Measurements from ENCODE around the gene RAD51B.

DNA sequence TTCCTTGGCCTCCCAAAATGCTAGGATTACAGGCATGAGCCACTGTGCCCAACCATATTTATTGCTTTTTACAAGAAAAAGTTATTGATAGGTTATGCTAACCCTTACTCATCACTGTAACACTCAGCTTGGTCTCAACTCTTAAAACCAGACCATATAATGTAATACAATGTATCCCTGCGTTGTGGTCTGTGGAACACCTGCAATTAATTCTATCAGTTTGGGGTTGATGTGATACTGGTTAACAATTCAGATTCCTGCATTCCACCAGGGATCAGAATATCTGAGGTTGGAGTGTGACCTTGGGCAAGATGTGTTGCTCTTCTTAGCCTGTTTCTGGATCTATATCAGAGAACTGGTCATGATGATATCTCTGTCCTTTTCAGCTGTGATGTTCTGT is 419.0 kb downstream of the RAD51B start:
- TF ChIP-seq, protein P1, sequence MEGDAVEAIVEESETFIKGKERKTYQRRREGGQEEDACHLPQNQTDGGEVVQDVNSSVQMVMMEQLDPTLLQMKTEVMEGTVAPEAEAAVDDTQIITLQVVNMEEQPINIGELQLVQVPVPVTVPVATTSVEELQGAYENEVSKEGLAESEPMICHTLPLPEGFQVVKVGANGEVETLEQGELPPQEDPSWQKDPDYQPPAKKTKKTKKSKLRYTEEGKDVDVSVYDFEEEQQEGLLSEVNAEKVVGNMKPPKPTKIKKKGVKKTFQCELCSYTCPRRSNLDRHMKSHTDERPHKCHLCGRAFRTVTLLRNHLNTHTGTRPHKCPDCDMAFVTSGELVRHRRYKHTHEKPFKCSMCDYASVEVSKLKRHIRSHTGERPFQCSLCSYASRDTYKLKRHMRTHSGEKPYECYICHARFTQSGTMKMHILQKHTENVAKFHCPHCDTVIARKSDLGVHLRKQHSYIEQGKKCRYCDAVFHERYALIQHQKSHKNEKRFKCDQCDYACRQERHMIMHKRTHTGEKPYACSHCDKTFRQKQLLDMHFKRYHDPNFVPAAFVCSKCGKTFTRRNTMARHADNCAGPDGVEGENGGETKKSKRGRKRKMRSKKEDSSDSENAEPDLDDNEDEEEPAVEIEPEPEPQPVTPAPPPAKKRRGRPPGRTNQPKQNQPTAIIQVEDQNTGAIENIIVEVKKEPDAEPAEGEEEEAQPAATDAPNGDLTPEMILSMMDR (IDR thresholded peaks at IDR 0.05 in 2 of 3, conservative IDR thresholded peaks at IDR 0.05 in 1 of 3; ENCODE audit: insufficient read depth in 2 of 3, low read depth in 1 of 3, low read length in 3 of 3): no peak
- TF ChIP-seq ARNT (IDR thresholded peaks at IDR 0.05) (no peak), ZNF512 (tag; IDR thresholded peaks at IDR 0.05) (no peak), NR2C1 (IDR thresholded peaks at IDR 0.05) (no peak), NR2C1 (tag; IDR thresholded peaks at IDR 0.05) (no peak), POLR2A (conservative IDR thresholded peaks at IDR 0.05) (no peak), TCF15 (CRISPR knock-in tag; IDR thresholded peaks at IDR 0.05) (no peak), CBFA2T2 (conservative IDR thresholded peaks at IDR 0.05) (no peak), POLR2B (IDR thresholded peaks at IDR 0.05; ENCODE audit: low read depth, partially characterized antibody) (no peak), ZNF121 (CRISPR knock-in tag; conservative IDR thresholded peaks at IDR 0.05) (no peak), ETS1 (conservative IDR thresholded peaks at IDR 0.05; ENCODE audit: control insufficient read depth, low read depth, low read length) (no peak), MYC (IDR thresholded peaks at IDR 0.05; ENCODE audit: low read depth, low read length) (no peak), MYC (CRISPR knock-in tag; IDR thresholded peaks at IDR 0.05; ENCODE audit: borderline replicate concordance, low read depth) (no peak)

Data from K562 (cell line).